ENCODE data around the gene BCAM. TPM values are rescaled to one million over a fixed set of nuclear protein-coding genes. Genes with fewer than 3 reads are reported as not detected.

BCAM gene
- total and polyA plus RNA-seq, 10 of the 15 experiments (the other 5 are each of a cell fraction or from before 2014, with no cell fraction given) = 0.10 to 0.64 TPM; not detected in 8

GRCh38 chr19:44869733-44870470, 61.0 kb downstream of the BCAM start (continued):
- TF ChIP-seq MTA3 (IDR thresholded peaks at IDR 0.05; ENCODE audit: borderline replicate concordance, low read length) (no peak), CHD1 (IDR thresholded peaks at IDR 0.05; ENCODE audit: low read depth, low read length) (no peak), PAX5 (IDR thresholded peaks at IDR 0.05; ENCODE audit: borderline replicate concordance, low read depth, low read length) (no peak)

Small RNA genes lying within 50 kb of the gene (small RNA-seq; reads per million reads assigned to genes)
- gene RF00156 = not detected

Other genes starting within 250 kb of the BCAM start
Only the 7 nearest of the 15 such genes appear.
- not detected in 2 replicates for gene CEACAM16, start 110.0 kb upstream of the BCAM start, total RNA-seq (2014; rRNA removed)
- not detected in 2 replicates for gene CEACAM16, start 110.0 kb upstream of the BCAM start, total RNA-seq (2014; rRNA removed; fragmentation: Illumina TruSeq; extraction: Trizol)
- not detected in 2 replicates for gene CEACAM16, start 110.0 kb upstream of the BCAM start, total RNA-seq (2021)
- not detected in 2 replicates for gene CEACAM16, start 110.0 kb upstream of the BCAM start, polyA plus RNA-seq (2011; rRNA removed)
- gene CEACAM16, start 110.0 kb upstream of the BCAM start, polyA plus RNA-seq (2014; fragmentation: Illumina TruSeq; extraction: Trizol) = not detected in 2 replicates
- gene CEACAM16, start 110.0 kb upstream of the BCAM start, polyA plus RNA-seq (2014; fragmentation: Nextera tagmentation; extraction: Ambion mirVana) = not detected
- not detected in 2 replicates for gene CEACAM16, start 110.0 kb upstream of the BCAM start, polyA plus RNA-seq (2014; rRNA removed)
- gene CEACAM16, start 110.0 kb upstream of the BCAM start, polyA plus RNA-seq (2016; fragmentation: Nextera tagmentation; extraction: Ambion mirVana) = not detected
- gene BCL3, start 60.4 kb upstream of the BCAM start, total RNA-seq (2014; rRNA removed) = 5.2 and 6.5 TPM in 2 replicates
- gene BCL3, start 60.4 kb upstream of the BCAM start, total RNA-seq (2014; rRNA removed; fragmentation: Illumina TruSeq; extraction: Trizol) = 1.7 and 2.0 TPM in 2 replicates
- 22.7 and 26.4 TPM in 2 replicates for gene BCL3, start 60.4 kb upstream of the BCAM start, total RNA-seq (2021)
- 1.7 and 2.3 TPM in 2 replicates for gene BCL3, start 60.4 kb upstream of the BCAM start, polyA plus RNA-seq (2011; rRNA removed)
- gene BCL3, start 60.4 kb upstream of the BCAM start, polyA plus RNA-seq (2014; fragmentation: Illumina TruSeq; extraction: Trizol) = 1.0 and 4.9 TPM in 2 replicates
- gene BCL3, start 60.4 kb upstream of the BCAM start, polyA plus RNA-seq (2014; fragmentation: Nextera tagmentation; extraction: Ambion mirVana) = 1 to 10 TPM in 1 of 2 experiments, under 1 TPM in 1; 0.55 to 1.1 TPM
- gene BCL3, start 60.4 kb upstream of the BCAM start, polyA plus RNA-seq (2014; rRNA removed) = 19.2 and 25.5 TPM in 2 replicates
- 10 to 100 TPM in 1 of 2 experiments, 1 to 10 TPM in 1; 2.3 to 17.6 TPM for gene BCL3, start 60.4 kb upstream of the BCAM start, polyA plus RNA-seq (2016; fragmentation: Nextera tagmentation; extraction: Ambion mirVana)
- gene CBLC, start 31.2 kb upstream of the BCAM start, total RNA-seq (2014; rRNA removed) = not detected in 2 replicates
- gene CBLC, start 31.2 kb upstream of the BCAM start, total RNA-seq (2014; rRNA removed; fragmentation: Illumina TruSeq; extraction: Trizol) = not detected in 2 replicates
- gene CBLC, start 31.2 kb upstream of the BCAM start, total RNA-seq (2021) = 0.19 TPM in 1 of 2 replicates, not detected in the other
- not detected in 2 replicates for gene CBLC, start 31.2 kb upstream of the BCAM start, polyA plus RNA-seq (2011; rRNA removed)
- gene CBLC, start 31.2 kb upstream of the BCAM start, polyA plus RNA-seq (2014; fragmentation: Illumina TruSeq; extraction: Trizol) = not detected in 2 replicates
- gene CBLC, start 31.2 kb upstream of the BCAM start, polyA plus RNA-seq (2014; fragmentation: Nextera tagmentation; extraction: Ambion mirVana) = not detected
- gene CBLC, start 31.2 kb upstream of the BCAM start, polyA plus RNA-seq (2014; rRNA removed) = not detected in 2 replicates
- not detected for gene CBLC, start 31.2 kb upstream of the BCAM start, polyA plus RNA-seq (2016; fragmentation: Nextera tagmentation; extraction: Ambion mirVana)
- gene NECTIN2, start 37.2 kb downstream of the BCAM start, total RNA-seq (2014; rRNA removed) = 0.11 and 0.34 TPM in 2 replicates
- gene NECTIN2, start 37.2 kb downstream of the BCAM start, total RNA-seq (2014; rRNA removed; fragmentation: Illumina TruSeq; extraction: Trizol) = not detected in 2 replicates
- 0.36 and 0.88 TPM in 2 replicates for gene NECTIN2, start 37.2 kb downstream of the BCAM start, total RNA-seq (2021)
- gene NECTIN2, start 37.2 kb downstream of the BCAM start, polyA plus RNA-seq (2011; rRNA removed) = 0.05 TPM in 1 of 2 replicates, not detected in the other
- gene NECTIN2, start 37.2 kb downstream of the BCAM start, polyA plus RNA-seq (2014; fragmentation: Illumina TruSeq; extraction: Trizol) = not detected in 2 replicates
- not detected for gene NECTIN2, start 37.2 kb downstream of the BCAM start, polyA plus RNA-seq (2014; fragmentation: Nextera tagmentation; extraction: Ambion mirVana)
- 0.08 TPM in 1 of 2 replicates, not detected in the other for gene NECTIN2, start 37.2 kb downstream of the BCAM start, polyA plus RNA-seq (2014; rRNA removed)
- gene NECTIN2, start 37.2 kb downstream of the BCAM start, polyA plus RNA-seq (2016; fragmentation: Nextera tagmentation; extraction: Ambion mirVana) = under 1 TPM in 1 of 2 experiments, not detected in 1; 0.26 TPM
- gene TOMM40, start 82.2 kb downstream of the BCAM start, total RNA-seq (2014; rRNA removed) = 92.3 and 111 TPM in 2 replicates
- gene TOMM40, start 82.2 kb downstream of the BCAM start, total RNA-seq (2014; rRNA removed; fragmentation: Illumina TruSeq; extraction: Trizol) = 68.9 and 88.6 TPM in 2 replicates
- 176 and 187 TPM in 2 replicates for gene TOMM40, start 82.2 kb downstream of the BCAM start, total RNA-seq (2021)
- 32.1 and 58.2 TPM in 2 replicates for gene TOMM40, start 82.2 kb downstream of the BCAM start, polyA plus RNA-seq (2011; rRNA removed)
- 19.5 and 72.5 TPM in 2 replicates for gene TOMM40, start 82.2 kb downstream of the BCAM start, polyA plus RNA-seq (2014; fragmentation: Illumina TruSeq; extraction: Trizol)
- 1 to 10 TPM in 1 of 2 experiments, under 1 TPM in 1; 0.85 to 4.9 TPM for gene TOMM40, start 82.2 kb downstream of the BCAM start, polyA plus RNA-seq (2014; fragmentation: Nextera tagmentation; extraction: Ambion mirVana)
- 144 and 165 TPM in 2 replicates for gene TOMM40, start 82.2 kb downstream of the BCAM start, polyA plus RNA-seq (2014; rRNA removed)
- 100 to 1,000 TPM; 214 to 221 TPM for gene TOMM40, start 82.2 kb downstream of the BCAM start, polyA plus RNA-seq (2016; fragmentation: Nextera tagmentation; extraction: Ambion mirVana)
- 0.11 and 0.51 TPM in 2 replicates for gene APOE, start 96.7 kb downstream of the BCAM start, total RNA-seq (2014; rRNA removed)
- gene APOE, start 96.7 kb downstream of the BCAM start, total RNA-seq (2014; rRNA removed; fragmentation: Illumina TruSeq; extraction: Trizol) = 0.22 TPM in 1 of 2 replicates, not detected in the other
- 3.4 and 3.7 TPM in 2 replicates for gene APOE, start 96.7 kb downstream of the BCAM start, total RNA-seq (2021)
- gene APOE, start 96.7 kb downstream of the BCAM start, polyA plus RNA-seq (2011; rRNA removed) = 0.38 and 0.50 TPM in 2 replicates
- gene APOE, start 96.7 kb downstream of the BCAM start, polyA plus RNA-seq (2014; fragmentation: Illumina TruSeq; extraction: Trizol) = not detected in 2 replicates
- not detected for gene APOE, start 96.7 kb downstream of the BCAM start, polyA plus RNA-seq (2014; fragmentation: Nextera tagmentation; extraction: Ambion mirVana)
- 0.33 and 1.1 TPM in 2 replicates for gene APOE, start 96.7 kb downstream of the BCAM start, polyA plus RNA-seq (2014; rRNA removed)
- under 1 TPM in 1 of 2 experiments, not detected in 1; 0.93 TPM for gene APOE, start 96.7 kb downstream of the BCAM start, polyA plus RNA-seq (2016; fragmentation: Nextera tagmentation; extraction: Ambion mirVana)
- 0.73 and 1.3 TPM in 2 replicates for gene APOC1, start 105.5 kb downstream of the BCAM start, total RNA-seq (2014; rRNA removed)
- 0.76 and 2.4 TPM in 2 replicates for gene APOC1, start 105.5 kb downstream of the BCAM start, total RNA-seq (2014; rRNA removed; fragmentation: Illumina TruSeq; extraction: Trizol)
- gene APOC1, start 105.5 kb downstream of the BCAM start, total RNA-seq (2021) = 2.7 and 3.8 TPM in 2 replicates
- 1.0 and 1.7 TPM in 2 replicates for gene APOC1, start 105.5 kb downstream of the BCAM start, polyA plus RNA-seq (2011; rRNA removed)
- gene APOC1, start 105.5 kb downstream of the BCAM start, polyA plus RNA-seq (2014; fragmentation: Illumina TruSeq; extraction: Trizol) = 3.8 TPM in 1 of 2 replicates, not detected in the other
- 1 to 10 TPM; 2.4 to 4.0 TPM for gene APOC1, start 105.5 kb downstream of the BCAM start, polyA plus RNA-seq (2014; fragmentation: Nextera tagmentation; extraction: Ambion mirVana)
- 0.47 and 0.83 TPM in 2 replicates for gene APOC1, start 105.5 kb downstream of the BCAM start, polyA plus RNA-seq (2014; rRNA removed)
- 1 to 10 TPM; 2.8 to 3.9 TPM for gene APOC1, start 105.5 kb downstream of the BCAM start, polyA plus RNA-seq (2016; fragmentation: Nextera tagmentation; extraction: Ambion mirVana)